SU-DHL-6 (cell line): Measurements from ENCODE around the gene GARS1.

Source experiments
- H2AFZ ChIP-seq: fragments of 200-600 bp; sonication (generic); 2 replicates; pipeline ENCODE4 v1.6.1; 2014; ENCODE audit warnings: low read depth, mild to moderate bottlenecking, moderate library complexity, mixed read lengths, antibody characterized with exemption, low read length; ENCODE audit not compliant: severe bottlenecking
- H3F3A ChIP-seq: fragments of 200-600 bp; shearing (Covaris generic); 2 replicates; pipeline ENCODE4 v1.6.0; 2016; ENCODE audit warnings: antibody characterized with exemption, mild to moderate bottlenecking; ENCODE audit not compliant: insufficient read depth
- H3K27ac ChIP-seq: fragments of 200-600 bp; sonication (generic); 2 replicates; pipeline ENCODE4 v1.5.1; 2016; ENCODE audit warnings: low read depth, mild to moderate bottlenecking, low read length, moderate library complexity, mixed read lengths
- H3K27me3 ChIP-seq: fragments of 200-600 bp; sonication (generic), shearing (Covaris generic); 2 replicates; pipeline ENCODE4 v1.6.0; 2014; ENCODE audit warnings: mild to moderate bottlenecking, low read length
- H3K36me3 ChIP-seq: fragments of 200-600 bp; sonication (generic); 2 replicates; pipeline ENCODE4 v1.6.1; 2014; ENCODE audit warnings: mild to moderate bottlenecking, low read length, mixed read lengths
- H3K4me2 ChIP-seq: fragments of 300-600, 200-600 bp; shearing (Covaris generic), sonication (generic); 2 replicates; pipeline ENCODE4 v1.6.0; 2014; ENCODE audit warnings: low read length, low read depth, mild to moderate bottlenecking; ENCODE audit not compliant: poor library complexity, severe bottlenecking
- H3K4me3 ChIP-seq: fragments of 200-600 bp; sonication (generic); 2 replicates; pipeline ENCODE4 v1.5.1; 2014; ENCODE audit warnings: antibody characterized with exemption, low read length, mild to moderate bottlenecking, mixed read lengths; ENCODE audit not compliant: insufficient read depth, poor library complexity, severe bottlenecking
- H3K79me2 ChIP-seq: fragments of 200-600 bp; sonication (generic); 2 replicates; pipeline ENCODE4 v1.6.1; 2014; ENCODE audit warnings: mild to moderate bottlenecking, low read length, moderate library complexity; ENCODE audit not compliant: insufficient read depth
- H3K9ac ChIP-seq: fragments of 200-600 bp; sonication (generic); 2 replicates; pipeline ENCODE4 v1.7.0; 2014; ENCODE audit warnings: mild to moderate bottlenecking, low read length
- H3K9me2 ChIP-seq: fragments of 200-600 bp; sonication (generic); replicated peaks from 2 replicates; pipeline ENCODE4 v1.6.1; 2014; ENCODE audit warnings: low read length; ENCODE audit not compliant: insufficient read depth
- H3K9me3 ChIP-seq: fragments of 200-600 bp; sonication (generic); 2 replicates; pipeline ENCODE4 v1.6.1; 2014; ENCODE audit warnings: low read length, mixed read lengths; ENCODE audit not compliant: insufficient read depth
- H4K20me1 ChIP-seq: fragments of 200-600 bp; sonication (generic); 2 replicates; pipeline ENCODE4 v1.6.1; 2014; ENCODE audit warnings: low read depth, mild to moderate bottlenecking, antibody characterized with exemption, low read length, moderate library complexity, mixed read lengths
- CTCF ChIP-seq: fragments of 200-600 bp; sonication (generic); IDR thresholded peaks from one replicate; pipeline ENCODE4 v1.5.1; 2017; ENCODE audit warnings: antibody characterized with exemption, mild to moderate bottlenecking, low read length, moderate library complexity; ENCODE audit not compliant: insufficient read depth, poor library complexity, severe bottlenecking
- EZH2phosphoT487 ChIP-seq: fragments of 200-600 bp; sonication (generic), shearing (Covaris generic); conservative IDR thresholded peaks from 2 replicates; pipeline ENCODE4 v1.6.1; 2018; ENCODE audit warnings: mild to moderate bottlenecking, antibody characterized with exemption, low read length, moderate library complexity, mixed read lengths

GARS1 gene

GRCh38 chr7:30613366-30614325 is 19.0 kb downstream of the GARS1 start:
- TF ChIP-seq CTCF (no peak), EZH2phosphoT487 (no peak)
- Histone ChIP-seq H3K27ac (no peak overlapping the region), H3K9me3 (no peaks in the 10 kb centered on the region), H3K9ac (no peak overlapping the region), H3K4me2 (no peak overlapping the region), H3K36me3 (peaks cover 93% of the 10 kb centered on the region), H3K4me3 (no peak overlapping the region), H2AFZ (no peak overlapping the region), H3K79me2 (peaks cover 63% of the 10 kb centered on the region), H4K20me1 (peaks cover 52% of the 10 kb centered on the region), H3K9me2 (no peaks in the 10 kb centered on the region), H3K27me3 (no peaks in the 10 kb centered on the region), H3F3A (peaks cover 24% of the 10 kb centered on the region)

GRCh38 chr7:30616318-30616717 is 21.6 kb downstream of the GARS1 start:
- Histone ChIP-seq H3K36me3 (peaks cover 91% of the 10 kb centered on the region), H3K9me2 (no peaks in the 10 kb centered on the region), H2AFZ (no peak overlapping the region), H3K27me3 (no peaks in the 10 kb centered on the region), H3F3A (0 out of 2 replicates have a peak, but pooled peaks cover 13% of the 10 kb centered on the region), H3K9ac (no peak overlapping the region), H3K79me2 (peaks cover 39% of the 10 kb centered on the region), H3K27ac (no peak overlapping the region), H4K20me1 (peaks cover 38% of the 10 kb centered on the region), H3K4me3 (no peak overlapping the region), H3K9me3 (no peaks in the 10 kb centered on the region), H3K4me2 (no peak overlapping the region)
- TF ChIP-seq CTCF (no peak), EZH2phosphoT487 (no peak)

GRCh38 chr7:30617359-30617758 is 22.7 kb downstream of the GARS1 start:
- Histone ChIP-seq H4K20me1 (peaks cover 38% of the 10 kb centered on the region), H3K9ac (no peak overlapping the region), H3F3A (0 out of 2 replicates have a peak, but pooled peaks cover 13% of the 10 kb centered on the region), H3K27me3 (no peaks in the 10 kb centered on the region), H3K27ac (no peak overlapping the region), H2AFZ (no peak overlapping the region), H3K4me2 (no peak overlapping the region), H3K4me3 (no peak overlapping the region), H3K9me2 (no peaks in the 10 kb centered on the region), H3K9me3 (no peaks in the 10 kb centered on the region), H3K36me3 (peaks cover 94% of the 10 kb centered on the region), H3K79me2 (peaks cover 32% of the 10 kb centered on the region)
- no peak for TF ChIP-seq EZH2phosphoT487

GRCh38 chr7:30618080-30618676 is 23.5 kb downstream of the GARS1 start:
- H2AFZ ChIP-seq = no peak overlapping the region
- peaks cover 24% of the 10 kb centered on the region for H3K79me2 ChIP-seq
- no peaks in the 10 kb centered on the region for H3K9me3 ChIP-seq
- no peak for TF ChIP-seq CTCF
- no peak for TF ChIP-seq EZH2phosphoT487
- H3K27me3 ChIP-seq = no peaks in the 10 kb centered on the region
- H4K20me1 ChIP-seq = peaks cover 38% of the 10 kb centered on the region
- 0 out of 2 replicates have a peak, but pooled peaks cover 13% of the 10 kb centered on the region for H3F3A ChIP-seq
- H3K9ac ChIP-seq = no peak overlapping the region
- H3K36me3 ChIP-seq = peaks cover 93% of the 10 kb centered on the region
- no peak overlapping the region for H3K27ac ChIP-seq
- H3K4me3 ChIP-seq = no peak overlapping the region
- no peak overlapping the region for H3K4me2 ChIP-seq
- H3K9me2 ChIP-seq = no peaks in the 10 kb centered on the region
